HFFc6 (cell line): ENCODE results near the gene EVI5L. TPM values are rescaled to one million over a fixed set of nuclear protein-coding genes. Genes with fewer than 3 reads are reported as not detected.

Experiments
- DNase-seq: peaks from one replicate; pipeline ENCODE4 v3.0.0-alpha.2; 2018
- H3K27ac Mint-ChIP-seq: 2 replicates; pipeline ENCODE4 v1.8.0; 2020; ENCODE audit warnings: mild to moderate bottlenecking, mixed read lengths
- H3K27me3 Mint-ChIP-seq: 2 replicates; pipeline ENCODE4 v1.8.0; 2021; ENCODE audit warnings: mild to moderate bottlenecking, moderate library complexity, mixed read lengths; ENCODE audit not compliant: insufficient read depth
- H3K36me3 Mint-ChIP-seq: 2 replicates; pipeline ENCODE4 v1.8.0; 2021; ENCODE audit warnings: low read depth, mixed read lengths
- H3K4me1 Mint-ChIP-seq: 2 replicates; pipeline ENCODE4 v1.8.0; 2020; ENCODE audit warnings: low read depth, mixed read lengths
- H3K4me3 Mint-ChIP-seq: 2 replicates; pipeline ENCODE4 v1.8.0; 2020; ENCODE audit warnings: mild to moderate bottlenecking, moderate library complexity, mixed read lengths
- H3K9me3 Mint-ChIP-seq: 2 replicates; pipeline ENCODE4 v1.8.0; 2020; ENCODE audit warnings: mild to moderate bottlenecking, mixed read lengths
- CTCF ChIP-seq: fragments of 200-600 bp; sonication (generic); IDR thresholded peaks from 2 replicates; pipeline ENCODE4 v1.5.0; 2021; ENCODE audit warnings: antibody characterized with exemption, mild to moderate bottlenecking
- total RNA-seq, 6 experiments: library from RNA; stranded (reverse); fragmentation: NEBNext Ultra II Directional; extraction: Animal tissue kit (Norgen Biotek cat#: 25700); gene quantifications; 2 replicates in 1 of 6; 3 replicates in 5 of 6; pipeline ENCODE4 v1.2.3, GENCODE V29; 2021

EVI5L gene
- total RNA-seq, 6 experiments from 2014 or later, result 26.4 to 33.0 (median 27.7) TPM

- peaks cover 16% of the 10 kb centered on the region for H3K4me1 Mint-ChIP-seq
- no peak for DNase-seq
- no peak overlapping the region for H3K4me3 Mint-ChIP-seq
- H3K27me3 Mint-ChIP-seq, result no peaks in the 10 kb centered on the region; the same call in 1 of the 2 replicates
- TF ChIP-seq CTCF, result no peak
- peaks cover 7% of the 10 kb centered on the region; the same call in 1 of the 2 replicates for H3K9me3 Mint-ChIP-seq
- peaks cover 11% of the 10 kb centered on the region for H3K36me3 Mint-ChIP-seq
- H3K27ac Mint-ChIP-seq, result no peak overlapping the region
Observed at GRCh38 chr19:7841751-7842660, 12.0 kb downstream of the EVI5L start.

- Mint-ChIP-seq H3K4me1 (peaks cover 10% of the 10 kb centered on the region), H3K27me3 (no peaks in the 10 kb centered on the region; the same call in 1 of the 2 replicates), H3K4me3 (no peak overlapping the region), H3K27ac (no peak overlapping the region), H3K36me3 (peaks cover 10% of the 10 kb centered on the region), H3K9me3 (peaks cover 7% of the 10 kb centered on the region; the same call in 1 of the 2 replicates)
- no peak for TF ChIP-seq CTCF
- no peak for DNase-seq
Observed at GRCh38 chr19:7842661-7843294, 12.8 kb downstream of the EVI5L start.

- H3K36me3 Mint-ChIP-seq, result peaks cover 2% of the 10 kb centered on the region
- H3K9me3 Mint-ChIP-seq, result peaks cover 7% of the 10 kb centered on the region; the same call in 1 of the 2 replicates
- TF ChIP-seq CTCF, result no peak
- no peak overlapping the region for H3K27ac Mint-ChIP-seq
- DNase-seq, result no peak
- no peaks in the 10 kb centered on the region; the same call in 1 of the 2 replicates for H3K27me3 Mint-ChIP-seq
- H3K4me1 Mint-ChIP-seq, result peaks cover 3% of the 10 kb centered on the region
- H3K4me3 Mint-ChIP-seq, result no peak overlapping the region
Observed at GRCh38 chr19:7843521-7843920, 13.5 kb downstream of the EVI5L start.

GRCh38 chr19:7844405-7844804 is 14.4 kb downstream of the EVI5L start:
- Mint-ChIP-seq H3K36me3 (no peaks in the 10 kb centered on the region), H3K9me3 (peaks cover 7% of the 10 kb centered on the region; the same call in 1 of the 2 replicates), H3K27ac (no peak overlapping the region), H3K4me1 (no peaks in the 10 kb centered on the region), H3K4me3 (no peak overlapping the region), H3K27me3 (no peaks in the 10 kb centered on the region; the same call in 1 of the 2 replicates)
- no peak for DNase-seq
- TF ChIP-seq CTCF, result no peak

- no peaks in the 10 kb centered on the region for H3K36me3 Mint-ChIP-seq
- H3K4me3 Mint-ChIP-seq, result no peak overlapping the region
- peaks cover 7% of the 10 kb centered on the region; the same call in 1 of the 2 replicates for H3K9me3 Mint-ChIP-seq
- DNase-seq, result no peak
- no peaks in the 10 kb centered on the region for H3K4me1 Mint-ChIP-seq
- TF ChIP-seq CTCF, result no peak
- H3K27me3 Mint-ChIP-seq, result no peaks in the 10 kb centered on the region; the same call in 1 of the 2 replicates
- no peak overlapping the region for H3K27ac Mint-ChIP-seq
Observed at GRCh38 chr19:7844951-7845350, 14.9 kb downstream of the EVI5L start.
